ENCODE results near the gene EIF4G1.
"Not testable (repeated sequence)": the region's sequence is repeated elsewhere in the genome, so short reads cannot be mapped to it uniquely, and the experiment has no call there.

EIF4G1 gene

GRCh38 chr3:184336547-184337398 lies 22.4 kb downstream of the EIF4G1 start:
- no peak for DNase-seq

- DNase-seq = no peak
Measured at GRCh38 chr3:184337399-184337714, 23.0 kb downstream of the EIF4G1 start, which contains the start of gene FAM131A. Gene FAM131A (plus strand): TSS chr3:184337600. CDS start chr3:184337631, 31 bp downstream.

- no peak for DNase-seq
Measured at GRCh38 chr3:184337981-184338380, 23.6 kb downstream of the EIF4G1 start.

GRCh38 chr3:184338511-184338945 lies 24.1 kb downstream of the EIF4G1 start:
- DNase-seq = peak; percentile 73

GRCh38 chr3:184339001-184339400 lies 24.6 kb downstream of the EIF4G1 start:
- peak; percentile 41 for DNase-seq

- DNase-seq = not testable (repeated sequence)
Measured at GRCh38 chr3:184339451-184340135, 25.2 kb downstream of the EIF4G1 start.

GRCh38 chr3:184341925-184342324 lies 27.5 kb downstream of the EIF4G1 start:
- DNase-seq = no peak

GRCh38 chr3:184343200-184343876 lies 28.9 kb downstream of the EIF4G1 start:
- DNase-seq = no peak

GRCh38 chr3:184344579-184345316 lies 30.3 kb downstream of the EIF4G1 start:
- DNase-seq = peak; percentile 35

- peak; percentile 42 for DNase-seq
Measured at GRCh38 chr3:184345317-184346144, 31.1 kb downstream of the EIF4G1 start.

- no peak for DNase-seq
Measured at GRCh38 chr3:184346480-184347190, 32.2 kb downstream of the EIF4G1 start.

GRCh38 chr3:184347321-184348056 lies 33.1 kb downstream of the EIF4G1 start:
- no peak for DNase-seq

GRCh38 chr3:184348057-184348382 lies 33.6 kb downstream of the EIF4G1 start:
- no peak for DNase-seq

GRCh38 chr3:184349563-184350470 lies 35.4 kb downstream of the EIF4G1 start:
- no peak for DNase-seq

- no peak for DNase-seq
Measured at GRCh38 chr3:184350618-184351017, 36.2 kb downstream of the EIF4G1 start.

GRCh38 chr3:184351511-184352148 lies 37.2 kb downstream of the EIF4G1 start:
- no peak for DNase-seq

- no peak for DNase-seq
Measured at GRCh38 chr3:184352149-184352785, 37.9 kb downstream of the EIF4G1 start.

- DNase-seq = no peak
Measured at GRCh38 chr3:184352897-184353545, 38.6 kb downstream of the EIF4G1 start.

Measured in NCI-H526 treated with DMSO at 0.1 percent for 48 hours (cell line).